Measurements from ENCODE around the gene ARPC5L.

The ARPC5L gene

GRCh38 chr9:124878021-124878420 lies 16.1 kb downstream of the ARPC5L start:
- WGBS (ENCODE audit: insufficient coverage, insufficient read length), result no CpG with 5 or more reads among the region's 1 CpG
- Histone ChIP-seq H3K27me3 (ENCODE audit: control insufficient read depth, insufficient read depth, low read length) (no peaks in the 10 kb centered on the region), H3K9me3 (ENCODE audit: control insufficient read depth, insufficient read depth, low read length) (no peaks in the 10 kb centered on the region), H3K27ac (ENCODE audit: low read length) (no peak overlapping the region), H3K4me3 (ENCODE audit: low read length) (no peak overlapping the region), H3K4me1 (ENCODE audit: control insufficient read depth, insufficient read depth, low read length) (peaks cover 10% of the 10 kb centered on the region), H3K36me3 (ENCODE audit: control insufficient read depth, insufficient read depth, low read length) (peaks cover 24% of the 10 kb centered on the region)
- DNase-seq (ENCODE audit: low read depth, low spot score), result no peak

- WGBS (ENCODE audit: insufficient coverage, insufficient read length), result no CpG with 5 or more reads among the region's 6 CpGs
- H3K36me3 ChIP-seq (ENCODE audit: control insufficient read depth, insufficient read depth, low read length), result peaks cover 21% of the 10 kb centered on the region
- no peak overlapping the region for H3K27ac ChIP-seq (ENCODE audit: low read length)
- H3K4me1 ChIP-seq (ENCODE audit: control insufficient read depth, insufficient read depth, low read length), result peaks cover 10% of the 10 kb centered on the region
- no peak for DNase-seq (ENCODE audit: low read depth, low spot score)
- H3K9me3 ChIP-seq (ENCODE audit: control insufficient read depth, insufficient read depth, low read length), result no peaks in the 10 kb centered on the region
- no peak overlapping the region for H3K4me3 ChIP-seq (ENCODE audit: low read length)
- H3K27me3 ChIP-seq (ENCODE audit: control insufficient read depth, insufficient read depth, low read length), result no peaks in the 10 kb centered on the region
Measured at GRCh38 chr9:124878518-124878917, 16.6 kb downstream of the ARPC5L start.

GRCh38 chr9:124879226-124879625 lies 17.3 kb downstream of the ARPC5L start:
- DNase-seq (ENCODE audit: low read depth, low spot score), result no peak
- Histone ChIP-seq H3K27me3 (ENCODE audit: control insufficient read depth, insufficient read depth, low read length) (no peaks in the 10 kb centered on the region), H3K27ac (ENCODE audit: low read length) (no peak overlapping the region), H3K4me1 (ENCODE audit: control insufficient read depth, insufficient read depth, low read length) (peaks cover 10% of the 10 kb centered on the region), H3K36me3 (ENCODE audit: control insufficient read depth, insufficient read depth, low read length) (peaks cover 15% of the 10 kb centered on the region), H3K4me3 (ENCODE audit: low read length) (no peak overlapping the region), H3K9me3 (ENCODE audit: control insufficient read depth, insufficient read depth, low read length) (no peaks in the 10 kb centered on the region)
- WGBS (ENCODE audit: insufficient coverage, insufficient read length), result no CpG with 5 or more reads among the region's 10 CpGs

- DNase-seq (ENCODE audit: low read depth, low spot score), result no peak
- Histone ChIP-seq H3K4me1 (ENCODE audit: control insufficient read depth, insufficient read depth, low read length) (peaks cover 10% of the 10 kb centered on the region), H3K36me3 (ENCODE audit: control insufficient read depth, insufficient read depth, low read length) (peaks cover 8% of the 10 kb centered on the region), H3K27ac (ENCODE audit: low read length) (no peak overlapping the region), H3K9me3 (ENCODE audit: control insufficient read depth, insufficient read depth, low read length) (no peaks in the 10 kb centered on the region), H3K4me3 (ENCODE audit: low read length) (no peak overlapping the region), H3K27me3 (ENCODE audit: control insufficient read depth, insufficient read depth, low read length) (no peaks in the 10 kb centered on the region)
- no CpG with 5 or more reads among the region's 9 CpGs for WGBS (ENCODE audit: insufficient coverage, insufficient read length)
Measured at GRCh38 chr9:124880501-124880900, 18.6 kb downstream of the ARPC5L start.

GRCh38 chr9:124881138-124881743 lies 19.3 kb downstream of the ARPC5L start:
- Histone ChIP-seq H3K4me3 (ENCODE audit: low read length) (no peak overlapping the region), H3K27ac (ENCODE audit: low read length) (no peak overlapping the region), H3K36me3 (ENCODE audit: control insufficient read depth, insufficient read depth, low read length) (peaks cover 3% of the 10 kb centered on the region), H3K4me1 (ENCODE audit: control insufficient read depth, insufficient read depth, low read length) (peaks cover 10% of the 10 kb centered on the region), H3K9me3 (ENCODE audit: control insufficient read depth, insufficient read depth, low read length) (no peaks in the 10 kb centered on the region), H3K27me3 (ENCODE audit: control insufficient read depth, insufficient read depth, low read length) (no peaks in the 10 kb centered on the region)
- no CpG with 5 or more reads among the region's 16 CpGs for WGBS (ENCODE audit: insufficient coverage, insufficient read length)
- DNase-seq (ENCODE audit: low read depth, low spot score), result no peak

GRCh38 chr9:124882231-124882630 lies 20.3 kb downstream of the ARPC5L start:
- Histone ChIP-seq H3K27ac (ENCODE audit: low read length) (no peak overlapping the region), H3K36me3 (ENCODE audit: control insufficient read depth, insufficient read depth, low read length) (no peaks in the 10 kb centered on the region), H3K4me1 (ENCODE audit: control insufficient read depth, insufficient read depth, low read length) (peaks cover 10% of the 10 kb centered on the region)

GRCh38 chr9:124884376-124884775 lies 22.4 kb downstream of the ARPC5L start:
- Histone ChIP-seq H3K4me1 (ENCODE audit: control insufficient read depth, insufficient read depth, low read length) (peaks cover 10% of the 10 kb centered on the region), H3K36me3 (ENCODE audit: control insufficient read depth, insufficient read depth, low read length) (no peaks in the 10 kb centered on the region; the same call in 1 of the 2 replicates), H3K27me3 (ENCODE audit: control insufficient read depth, insufficient read depth, low read length) (no peaks in the 10 kb centered on the region), H3K27ac (ENCODE audit: low read length) (no peak overlapping the region), H3K9me3 (ENCODE audit: control insufficient read depth, insufficient read depth, low read length) (no peaks in the 10 kb centered on the region), H3K4me3 (ENCODE audit: low read length) (no peak overlapping the region)
- WGBS (ENCODE audit: insufficient coverage, insufficient read length), result no CpG with 5 or more reads among the region's 4 CpGs
- DNase-seq (ENCODE audit: low read depth, low spot score), result no peak

More at GRCh38 chr9:124882231-124882630, 20.3 kb downstream of the ARPC5L start:
- Histone ChIP-seq H3K27me3 (ENCODE audit: control insufficient read depth, insufficient read depth, low read length) (no peaks in the 10 kb centered on the region), H3K9me3 (ENCODE audit: control insufficient read depth, insufficient read depth, low read length) (no peaks in the 10 kb centered on the region), H3K4me3 (ENCODE audit: low read length) (no peak overlapping the region)
- no CpG with 5 or more reads among the region's 13 CpGs for WGBS (ENCODE audit: insufficient coverage, insufficient read length)
- DNase-seq (ENCODE audit: low read depth, low spot score), result no peak

GRCh38 chr9:124885551-124885950 lies 23.6 kb downstream of the ARPC5L start:
- no peaks in the 10 kb centered on the region for H3K27me3 ChIP-seq (ENCODE audit: control insufficient read depth, insufficient read depth, low read length)
- H3K4me3 ChIP-seq (ENCODE audit: low read length), result no peak overlapping the region
- no CpG with 5 or more reads among the region's 4 CpGs for WGBS (ENCODE audit: insufficient coverage, insufficient read length)
- no peaks in the 10 kb centered on the region for H3K9me3 ChIP-seq (ENCODE audit: control insufficient read depth, insufficient read depth, low read length)
- no peak for DNase-seq (ENCODE audit: low read depth, low spot score)
- H3K36me3 ChIP-seq (ENCODE audit: control insufficient read depth, insufficient read depth, low read length), result no peaks in the 10 kb centered on the region; the same call in 1 of the 2 replicates
- H3K4me1 ChIP-seq (ENCODE audit: control insufficient read depth, insufficient read depth, low read length), result peaks cover 7% of the 10 kb centered on the region
- H3K27ac ChIP-seq (ENCODE audit: low read length), result no peak overlapping the region

- DNase-seq (ENCODE audit: low read depth, low spot score), result no peak
- H3K4me1 ChIP-seq (ENCODE audit: control insufficient read depth, insufficient read depth, low read length), result peaks cover 2% of the 10 kb centered on the region; the same call in 1 of the 2 replicates
- no peaks in the 10 kb centered on the region for H3K27me3 ChIP-seq (ENCODE audit: control insufficient read depth, insufficient read depth, low read length)
- H3K27ac ChIP-seq (ENCODE audit: low read length), result no peak overlapping the region
- no peaks in the 10 kb centered on the region for H3K9me3 ChIP-seq (ENCODE audit: control insufficient read depth, insufficient read depth, low read length)
- H3K36me3 ChIP-seq (ENCODE audit: control insufficient read depth, insufficient read depth, low read length), result no peaks in the 10 kb centered on the region; the same call in 1 of the 2 replicates
- no peak overlapping the region for H3K4me3 ChIP-seq (ENCODE audit: low read length)
- no CpG with 5 or more reads among the region's 10 CpGs for WGBS (ENCODE audit: insufficient coverage, insufficient read length)
Measured at GRCh38 chr9:124886461-124886860, 24.5 kb downstream of the ARPC5L start.

GRCh38 chr9:124886866-124887492 lies 25.0 kb downstream of the ARPC5L start:
- no CpG with 5 or more reads among the region's 17 CpGs for WGBS (ENCODE audit: insufficient coverage, insufficient read length)
- Histone ChIP-seq H3K9me3 (ENCODE audit: control insufficient read depth, insufficient read depth, low read length) (no peaks in the 10 kb centered on the region), H3K27ac (ENCODE audit: low read length) (no peak overlapping the region), H3K36me3 (ENCODE audit: control insufficient read depth, insufficient read depth, low read length) (no peaks in the 10 kb centered on the region; the same call in 1 of the 2 replicates), H3K4me3 (ENCODE audit: low read length) (no peak overlapping the region), H3K4me1 (ENCODE audit: control insufficient read depth, insufficient read depth, low read length) (peaks cover 2% of the 10 kb centered on the region; the same call in 1 of the 2 replicates), H3K27me3 (ENCODE audit: control insufficient read depth, insufficient read depth, low read length) (no peaks in the 10 kb centered on the region)
- no peak for DNase-seq (ENCODE audit: low read depth, low spot score)

All from iPS DF 6.9 (cell line).